Left cardiac atrium (tissue), 2 donors: ENCODE measurements around the gene PLPP6. TPM values are rescaled to one million over a fixed set of nuclear protein-coding genes. Genes with fewer than 3 reads are reported as not detected.

Experiments used
- total RNA-seq, 2 donors: library from RNA; stranded (reverse); fragmentation: NEBNext Ultra II Directional; extraction: Animal tissue kit (Norgen Biotek cat#: 25700); gene quantifications; one replicate each; pipeline ENCODE4 v1.2.1, GENCODE V29; 2021
- donor health status: DM: no; HTN: yes; CAD: no; lungs with severe emphysema.
- donor health status: DM: yes; HTN: yes; CAD: no.

The PLPP6 gene
- total RNA-seq, 2 donors from 2014 or later = 3.1 to 3.4 TPM

Other genes with a start within 250 kb of the PLPP6 start
- 1 to 10 TPM; 1.9 to 3.4 TPM for gene SLC1A1, start 171.8 kb upstream of the PLPP6 start, total RNA-seq
- 1 to 10 TPM in 1 of 2 donors, under 1 TPM in 1; 0.56 to 1.3 TPM for gene SPATA6L, start 4.2 kb downstream of the PLPP6 start, total RNA-seq
- 10 to 100 TPM; 32.5 to 41.6 TPM for gene CDC37L1, start 17.3 kb downstream of the PLPP6 start, total RNA-seq
- gene AK3, start 78.9 kb downstream of the PLPP6 start, total RNA-seq = 10 to 100 TPM; 91.1 to 98.8 TPM
- 10 to 100 TPM in 1 of 2 donors, 1 to 10 TPM in 1; 6.0 to 10.1 TPM for gene RCL1, start 130.7 kb downstream of the PLPP6 start, total RNA-seq